CD4-positive, alpha-beta memory T cell (primary cell): ENCODE measurements around the gene HCFC1. TPM values are rescaled to one million over a fixed set of nuclear protein-coding genes. Genes with fewer than 3 reads are reported as not detected.

Experiments used
- CTCF ChIA-PET: fragments of 350-600 bp; sonication (Branson Sonifier 250); formaldehyde crosslinking; loops from one replicate; lab custom pipeline; 2021; ENCODE audit warnings: inconsistent platforms; ENCODE audit not compliant: partially characterized antibody; lab: Charles Lee
- POLR2A ChIA-PET: fragments of 350-600 bp; sonication (Branson Sonifier 250); formaldehyde crosslinking; loops from one replicate; lab custom pipeline; 2021; ENCODE audit not compliant: partially characterized antibody; lab: Charles Lee
- DNase-seq, 5 donors: peaks; one replicate each; pipeline versions ENCODE4 v3.0.0 to v3.0.0-alpha.2; 2020 to 2022; ENCODE audit warnings: mixed read lengths in 1 of 5
- H3K27ac ChIP-seq: one replicate; pipeline ENCODE4 v1.7.0; 2013; ENCODE audit warnings: low read depth, low read length
- H3K27me3 ChIP-seq: 2 replicates; pipeline ENCODE4 v1.7.0; 2013; ENCODE audit warnings: mild to moderate bottlenecking, low read length, moderate library complexity; ENCODE audit not compliant: insufficient read depth
- H3K36me3 ChIP-seq: 2 replicates; pipeline ENCODE4 v1.7.0; 2013; ENCODE audit warnings: mild to moderate bottlenecking, low read length, moderate library complexity; ENCODE audit not compliant: insufficient read depth
- H3K4me1 ChIP-seq: 2 replicates; pipeline ENCODE4 v1.7.0; 2013; ENCODE audit warnings: mild to moderate bottlenecking, low read length, moderate library complexity; ENCODE audit not compliant: insufficient read depth
- H3K4me3 ChIP-seq, 2 donors: one replicate each; pipeline ENCODE4 v1.7.0; 2013; ENCODE audit warnings: low read length in 2 of 2, mild to moderate bottlenecking in 1 of 2
- H3K9me3 ChIP-seq, 2 donors: one replicate each; pipeline ENCODE4 v1.7.0; 2013; ENCODE audit warnings: low read length in 2 of 2, control low read depth in 1 of 2; ENCODE audit not compliant: control insufficient read depth in 1 of 2
- H3K27ac Mint-ChIP-seq, 7 donors: one replicate each; pipeline ENCODE4 v1.8.0; 2020 to 2021; ENCODE audit warnings: mixed read lengths in 7 of 7, mild to moderate bottlenecking in 6 of 7, inconsistent platforms in 3 of 7, moderate library complexity in 3 of 7
- H3K27me3 Mint-ChIP-seq, 2 donors: one replicate each; pipeline ENCODE4 v1.8.0; 2020 to 2021; ENCODE audit warnings: mixed read lengths in 2 of 2
- H3K36me3 Mint-ChIP-seq, 2 donors: one replicate each; pipeline ENCODE4 v1.8.0; 2020 to 2021; ENCODE audit warnings: mixed read lengths in 2 of 2, inconsistent platforms in 1 of 2, mild to moderate bottlenecking in 1 of 2
- H3K4me1 Mint-ChIP-seq, 4 donors: one replicate each; pipeline ENCODE4 v1.8.0; 2020 to 2021; ENCODE audit warnings: mixed read lengths in 4 of 4, mild to moderate bottlenecking in 1 of 4
- H3K4me3 Mint-ChIP-seq, 8 donors: one replicate each; pipeline ENCODE4 v1.8.0; 2020 to 2021; ENCODE audit warnings: mixed read lengths in 8 of 8, mild to moderate bottlenecking in 7 of 8, moderate library complexity in 6 of 8, inconsistent platforms in 3 of 8
- H3K9me3 Mint-ChIP-seq, 8 donors: one replicate each; pipeline ENCODE4 v1.8.0; 2020 to 2021; ENCODE audit warnings: mixed read lengths in 8 of 8, mild to moderate bottlenecking in 5 of 8, inconsistent platforms in 3 of 8, moderate library complexity in 1 of 8
- intact Hi-C: fragments of 100-400 bp; cut with micrococcal nuclease; formaldehyde crosslinking; loops from one replicate; pipeline ENCODE4 v1.15.1; 2023
- polyA plus RNA-seq, 2 donors: library from polyadenylated mRNA; unstranded; fragments of 300-500 nt; fragmentation: Illumina TruSeq; gene quantifications; one replicate each; pipeline ENCODE4 v1.2.3, GENCODE V29; 2021
- total RNA-seq, 2 experiments: library from RNA; stranded (reverse); gene quantifications; one replicate each; pipeline ENCODE4 v1.2.3, GENCODE V29; 2021

Gene HCFC1
- total and polyA plus RNA-seq, 4 experiments from 2014 or later, result 1.6 to 53.4 (median 33.7) TPM

GRCh38 chrX:153944800-153945150 lies 26.8 kb downstream of the HCFC1 start:
- peak overlapping the region in 1 of 2 donors; percentile 17 for H3K4me3 ChIP-seq
- intact Hi-C loops, result loop anchor here (5.0 kb wide), 1 partner anchor 37 kb away; no protein-coding TSS in a partner anchor
- no peaks in the 10 kb centered on the region for H3K27me3 Mint-ChIP-seq
- peak overlapping the region in 1 of 8 donors; percentile 4 for H3K4me3 Mint-ChIP-seq
- H3K9me3 ChIP-seq, result no peaks in the 10 kb centered on the region
- ChIA-PET POLR2A (interaction anchor here (0.7 to 21.2 kb wide), 3 partner anchors 18 to 467 kb away, joined by 3 to 447 read pairs (median 4); partner anchors contain the start of genes ARHGAP4 and NAA10), CTCF (interaction anchor here (0.6 to 10.4 kb wide), 5 partner anchors 9 to 582 kb away, joined by 3 to 290 read pairs (median 3); partner anchors contain the start of genes ARHGAP4, NAA10 and PLXNB3)
- no peak for DNase-seq
- H3K27ac Mint-ChIP-seq, result peak overlapping the region in 2 of 7 donors; percentile 58 to 70
- H3K4me1 Mint-ChIP-seq, result peaks cover 5 to 19% (median 8%) of the 10 kb centered on the region in 4 donors
- H3K27me3 ChIP-seq, result no peaks in the 10 kb centered on the region
- peaks cover 0 to 2% (median 0%) of the 10 kb centered on the region in 8 donors for H3K9me3 Mint-ChIP-seq
- no peak overlapping the region for H3K27ac ChIP-seq
- H3K36me3 Mint-ChIP-seq, result peaks cover 4 to 9% of the 10 kb centered on the region in 2 donors
- H3K4me1 ChIP-seq, result peaks cover 20% of the 10 kb centered on the region
- peaks cover 2% of the 10 kb centered on the region for H3K36me3 ChIP-seq

DNA sequence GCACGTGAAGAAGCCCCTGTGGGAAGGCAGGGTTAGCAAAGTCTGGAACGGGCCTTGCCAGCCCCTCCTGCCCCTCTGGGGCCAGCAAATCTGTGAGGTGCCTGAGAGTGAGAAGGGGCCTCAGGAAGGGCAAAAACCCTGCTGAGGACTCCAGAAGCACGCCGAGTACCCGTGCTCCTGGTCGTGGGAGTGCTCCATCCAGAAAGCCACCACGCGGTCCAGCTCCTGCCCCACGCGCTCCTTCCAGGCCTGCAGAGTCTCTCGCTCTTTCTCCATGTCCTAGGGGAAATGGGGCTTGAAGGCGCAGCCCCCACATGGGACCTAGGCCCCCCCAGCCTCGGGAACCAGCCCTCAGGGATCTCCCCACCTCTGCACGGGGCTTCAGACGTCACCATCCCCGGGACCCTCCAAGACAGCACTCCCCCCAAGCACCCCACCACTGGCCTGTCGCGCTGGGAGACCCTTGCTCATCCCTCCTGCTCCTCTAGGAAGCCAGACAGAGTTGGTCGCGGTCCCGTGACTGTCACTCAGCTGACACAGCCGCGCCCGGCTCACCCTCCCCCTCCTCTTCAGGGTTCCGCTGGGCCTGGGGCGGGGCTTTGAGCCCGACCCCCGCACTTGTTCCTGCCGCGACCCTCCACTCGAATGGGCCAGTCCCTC lies 27.3 kb downstream of the HCFC1 start, which contains the start of gene RENBP:
Gene RENBP (minus strand): TSS at position 504 of the 660 bp plus-strand sequence. CDS start 33 bp downstream, at position 471.
- H3K9me3 Mint-ChIP-seq, result peaks cover 0 to under 1% (median 0%) of the 10 kb centered on the region in 8 donors
- Histone ChIP-seq H3K4me1 (peaks cover 20% of the 10 kb centered on the region), H3K4me3 (peak within 1 kb of the TSS; percentile 17 to 32), H3K27me3 (no peaks in the 10 kb centered on the region), H3K27ac (peak within 1 kb of the TSS; percentile 47), H3K9me3 (no peaks in the 10 kb centered on the region), H3K36me3 (no peaks in the 10 kb centered on the region)
- no peaks in the 10 kb centered on the region for H3K27me3 Mint-ChIP-seq
- H3K4me1 Mint-ChIP-seq, result peaks cover 5 to 19% (median 8%) of the 10 kb centered on the region in 4 donors
- H3K36me3 Mint-ChIP-seq, result peaks cover 4 to 8% of the 10 kb centered on the region in 2 donors
- peak in 1 of 5 donors; percentile 42 for DNase-seq
- ChIA-PET POLR2A (interaction anchor here (0.7 to 21.2 kb wide), 3 partner anchors 17 to 468 kb away, joined by 3 to 447 read pairs (median 3); partner anchors contain the start of genes ARHGAP4 and NAA10), CTCF (interaction anchor here (1.3 to 10.4 kb wide), 3 partner anchors 16 to 583 kb away, joined by 3 to 290 read pairs (median 28); partner anchors contain the start of genes ARHGAP4, NAA10 and PLXNB3)
- intact Hi-C loops, result no loop called here
- H3K27ac Mint-ChIP-seq, result peak within 1 kb of the TSS; percentile 10 to 84 (median 77)
- peak within 1 kb of the TSS; percentile 69 to 89 (median 80) for H3K4me3 Mint-ChIP-seq

GRCh38 chrX:153941336-153942252 lies 30.0 kb downstream of the HCFC1 start:
- Mint-ChIP-seq H3K4me1 (peaks cover 2 to 14% (median 5%) of the 10 kb centered on the region in 4 donors), H3K36me3 (no peaks in the 10 kb centered on the region), H3K9me3 (peaks cover 0 to under 1% (median 0%) of the 10 kb centered on the region in 8 donors), H3K27ac (peak overlapping the region in 2 of 7 donors; percentile 24 to 62), H3K4me3 (peak overlapping the region in 3 of 8 donors; percentile 10 to 55 (median 38)), H3K27me3 (no peaks in the 10 kb centered on the region)
- no peaks in the 10 kb centered on the region for H3K27me3 ChIP-seq
- no peak for DNase-seq
- CTCF ChIA-PET, result interaction anchor here (0.6 to 10.4 kb wide), 2 partner anchors 14 to 225 kb away, joined by 3 to 290 read pairs; partner anchors contain the start of genes ARHGAP4 and NAA10
- H3K36me3 ChIP-seq, result no peaks in the 10 kb centered on the region
- POLR2A ChIA-PET, result interaction anchor here (21.2 kb wide), 1 partner anchor 15 kb away, joined by 447 read pairs; the partner anchor contains the start of genes ARHGAP4 and NAA10
- no peak overlapping the region for H3K4me3 ChIP-seq
- no peaks in the 10 kb centered on the region for H3K9me3 ChIP-seq
- H3K4me1 ChIP-seq, result peaks cover 15% of the 10 kb centered on the region
- intact Hi-C loops, result no loop called here
- H3K27ac ChIP-seq, result no peak overlapping the region

DNA sequence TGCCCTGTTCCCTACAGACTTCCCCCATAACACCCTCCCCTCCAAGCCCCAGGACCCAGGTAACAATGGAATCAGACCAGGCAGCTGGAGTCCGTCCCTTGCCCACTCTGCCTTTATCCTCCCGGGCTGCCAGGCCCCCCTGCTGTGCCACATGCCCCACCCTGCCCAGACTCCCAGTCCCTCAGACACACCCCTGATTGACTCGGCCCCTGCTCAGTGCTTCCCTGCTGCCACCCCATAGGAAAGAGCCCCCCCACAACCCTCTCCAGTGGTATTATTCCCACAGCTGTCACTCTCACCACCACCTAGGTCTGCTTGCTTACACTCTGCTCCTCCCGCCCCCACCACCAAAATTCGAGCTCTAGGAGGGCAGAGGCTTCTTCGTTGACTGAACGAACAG lies 32.0 kb downstream of the HCFC1 start:
- POLR2A ChIA-PET, result interaction anchor here (1.0 to 21.2 kb wide), 2 partner anchors 13 to 33 kb away, joined by 3 to 447 read pairs; partner anchors contain the start of genes ARHGAP4 and NAA10
- Mint-ChIP-seq H3K27me3 (no peaks in the 10 kb centered on the region), H3K4me3 (no peak overlapping the region), H3K9me3 (peaks cover 0 to 3% (median 0%) of the 10 kb centered on the region in 8 donors), H3K36me3 (no peaks in the 10 kb centered on the region), H3K27ac (no peak overlapping the region), H3K4me1 (peaks cover 2 to 21% (median 5%) of the 10 kb centered on the region in 4 donors)
- Histone ChIP-seq H3K27ac (no peak overlapping the region), H3K9me3 (no peaks in the 10 kb centered on the region), H3K4me3 (no peak overlapping the region), H3K36me3 (no peaks in the 10 kb centered on the region), H3K4me1 (peaks cover 11% of the 10 kb centered on the region), H3K27me3 (no peaks in the 10 kb centered on the region)
- no peak for DNase-seq
- CTCF ChIA-PET, result interaction anchor here (1.0 to 2.1 kb wide), 3 partner anchors 12 to 16 kb away, joined by 3 to 6 read pairs (median 5); partner anchors contain the start of gene ARHGAP4
- intact Hi-C loops, result no loop called here

- Histone ChIP-seq H3K4me1 (peaks cover 5% of the 10 kb centered on the region), H3K27ac (no peak overlapping the region), H3K4me3 (no peak overlapping the region), H3K9me3 (no peaks in the 10 kb centered on the region), H3K36me3 (no peaks in the 10 kb centered on the region), H3K27me3 (no peaks in the 10 kb centered on the region)
- ChIA-PET CTCF (interaction anchor here (1.0 to 2.3 kb wide), 2 partner anchors 9 to 15 kb away, joined by 3 to 10 read pairs; no protein-coding TSS in a partner anchor), POLR2A (interaction anchor here (21.2 kb wide), 1 partner anchor 11 kb away, joined by 447 read pairs; the partner anchor contains the start of genes ARHGAP4 and NAA10)
- Mint-ChIP-seq H3K4me3 (no peak overlapping the region), H3K9me3 (peaks cover 0 to 3% (median 0%) of the 10 kb centered on the region in 8 donors), H3K27me3 (no peaks in the 10 kb centered on the region), H3K27ac (peak overlapping the region in 1 of 7 donors; percentile 47), H3K36me3 (peaks cover 0 to 4% of the 10 kb centered on the region in 2 donors), H3K4me1 (peaks cover 5 to 21% (median 13%) of the 10 kb centered on the region in 4 donors)
- intact Hi-C loops, result no loop called here
- no peak for DNase-seq
These were observed 33.3 kb downstream of the HCFC1 start for GRCh38 chrX:153938226-153938786.

DNA sequence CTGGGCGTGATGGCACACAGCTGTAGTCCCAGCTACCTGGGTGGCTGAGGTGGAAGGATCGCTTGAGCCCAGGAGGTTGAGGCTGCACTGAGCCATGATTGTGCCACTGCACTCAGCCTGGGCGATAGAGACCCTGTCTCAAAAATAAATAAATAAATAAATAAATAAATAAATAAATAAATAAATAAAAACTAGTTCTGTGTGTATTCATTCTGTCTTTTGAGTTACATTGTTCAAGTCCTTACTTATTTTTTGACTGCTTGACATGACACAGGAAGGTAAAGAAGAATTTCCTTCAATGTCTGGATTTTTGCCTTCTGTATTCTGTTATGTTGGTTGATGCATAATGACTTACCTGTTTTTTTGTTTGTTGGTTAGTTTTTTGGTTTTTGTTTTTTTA lies 34.6 kb downstream of the HCFC1 start:
- CTCF ChIA-PET, result interaction anchor here (2.1 to 5.1 kb wide), 3 partner anchors 9 to 13 kb away, joined by 5 to 34 read pairs (median 10); no protein-coding TSS in a partner anchor
- Histone ChIP-seq H3K27ac (no peak overlapping the region), H3K27me3 (no peaks in the 10 kb centered on the region), H3K9me3 (no peaks in the 10 kb centered on the region), H3K4me3 (no peak overlapping the region), H3K4me1 (peaks cover 5% of the 10 kb centered on the region), H3K36me3 (peaks cover under 1% of the 10 kb centered on the region)
- H3K36me3 Mint-ChIP-seq, result peaks cover 0 to 4% of the 10 kb centered on the region in 2 donors
- H3K4me3 Mint-ChIP-seq, result peak overlapping the region in 1 of 8 donors; percentile 9
- POLR2A ChIA-PET, result interaction anchor here (20.6 to 21.2 kb wide), 2 partner anchors 6 to 10 kb away, joined by 447 read pairs; partner anchors contain the start of genes ARHGAP4, NAA10 and RENBP
- intact Hi-C loops, result no loop called here
- H3K4me1 Mint-ChIP-seq, result peaks cover 5 to 24% (median 17%) of the 10 kb centered on the region in 4 donors
- H3K27ac Mint-ChIP-seq, result peak overlapping the region in 2 of 7 donors; percentile 73 to 76
- no peak for DNase-seq
- H3K27me3 Mint-ChIP-seq, result no peaks in the 10 kb centered on the region
- peaks cover 0 to 3% (median 0%) of the 10 kb centered on the region in 8 donors for H3K9me3 Mint-ChIP-seq
